K562 (cell line): ENCODE data around the gene BLTP2. TPM values are rescaled to one million over a fixed set of nuclear protein-coding genes. Genes with fewer than 3 reads are reported as not detected.

Source experiments
- CEBPG ChIP-seq, 3 experiments: fragments of 200-800 bp in 1 of 3; sonication (Bioruptor generic) in 1 of 3; sonication (generic) in 1 of 3; formaldehyde crosslinking in 1 of 3; IDR thresholded peaks in 2 of 3; conservative IDR thresholded peaks in 1 of 3; 2 replicates each; pipeline versions ENCODE4 v1.6.1 to v1.8.0; 2016 to 2022; ENCODE audit warnings: missing compliant biosample characterization in 2 of 3, missing genetic modification characterization in 2 of 3, mild to moderate bottlenecking in 1 of 3, missing genetic modification reagents in 1 of 3
- PHF8 ChIP-seq: fragments of 200-600 bp; sonication (generic); IDR thresholded peaks from 2 replicates; pipeline ENCODE4 v1.6.1; 2012; ENCODE audit warnings: mixed run types, mild to moderate bottlenecking, inconsistent platforms, low read length, moderate library complexity, borderline replicate concordance
- RBM39 ChIP-seq: fragments of 200-400 bp; formaldehyde crosslinking; optimal IDR thresholded peaks from 2 replicates; pipeline ENCODE3; 2018; ENCODE audit warnings: low read depth, low read length
- SLC30A9 ChIP-seq: fragments of 250-450 bp; sonication (Bioruptor Pico); IDR thresholded peaks from 2 replicates; pipeline ENCODE4 v1.8.0; 2022; ENCODE audit warnings: mild to moderate bottlenecking, moderate library complexity
- ZNF274 ChIP-seq: IDR thresholded peaks from 2 replicates; pipeline ENCODE4 v1.6.1; 2011; ENCODE audit warnings: low read depth, mild to moderate bottlenecking, low read length, moderate library complexity, borderline replicate concordance
- ZNF668 ChIP-seq: fragments of 250-450 bp; sonication (Bioruptor Pico); IDR thresholded peaks from 2 replicates; pipeline ENCODE4 v1.8.0; 2022; ENCODE audit warnings: mild to moderate bottlenecking, inconsistent platforms
- polyA plus RNA-seq, 8 experiments: library from polyadenylated mRNA; depleted of rRNA in 4 of 8; stranded (reverse) in 5 of 8; unstranded in 3 of 8; fragments of >200 nt; fragmentation: Nextera tagmentation in 2 of 8; fragmentation: Illumina TruSeq in 1 of 8; extraction: Ambion mirVana in 2 of 8; extraction: Trizol in 1 of 8; gene quantifications; 2 replicates each; pipeline versions ENCODE4 v1.2.1 to v1.2.3, GENCODE V29; 2011 to 2014; ENCODE audit warnings: inconsistent platforms in 1 of 8, missing spikeins in 1 of 8
- total RNA-seq, 7 experiments: library from RNA; depleted of rRNA in 6 of 7; stranded (reverse); fragments of >200 nt in 6 of 7; fragmentation: Illumina TruSeq in 2 of 7; extraction: Trizol in 2 of 7; gene quantifications; 2 replicates each; pipeline versions ENCODE4 v1.2.1 to v1.2.3, GENCODE V29; 2011 to 2021; ENCODE audit warnings: low replicate concordance in 1 of 7
- TF ChIP-seq, protein P1 (sequence below): sonication (generic); formaldehyde crosslinking; IDR thresholded peaks from 2 replicates; pipeline ENCODE4 v1.8.1; 2023; ENCODE audit warnings: missing genetic modification reagents, mild to moderate bottlenecking, borderline replicate concordance

Gene BLTP2
- total and polyA plus RNA-seq, 9 of the 15 experiments (the other 6 are each of a cell fraction or from before 2014, with no cell fraction given) = 14.7 to 174 (median 103) TPM

GRCh38 chr17:28598389-28598788 lies 46.6 kb downstream of the BLTP2 start (continued):
- TF ChIP-seq, protein P1, sequence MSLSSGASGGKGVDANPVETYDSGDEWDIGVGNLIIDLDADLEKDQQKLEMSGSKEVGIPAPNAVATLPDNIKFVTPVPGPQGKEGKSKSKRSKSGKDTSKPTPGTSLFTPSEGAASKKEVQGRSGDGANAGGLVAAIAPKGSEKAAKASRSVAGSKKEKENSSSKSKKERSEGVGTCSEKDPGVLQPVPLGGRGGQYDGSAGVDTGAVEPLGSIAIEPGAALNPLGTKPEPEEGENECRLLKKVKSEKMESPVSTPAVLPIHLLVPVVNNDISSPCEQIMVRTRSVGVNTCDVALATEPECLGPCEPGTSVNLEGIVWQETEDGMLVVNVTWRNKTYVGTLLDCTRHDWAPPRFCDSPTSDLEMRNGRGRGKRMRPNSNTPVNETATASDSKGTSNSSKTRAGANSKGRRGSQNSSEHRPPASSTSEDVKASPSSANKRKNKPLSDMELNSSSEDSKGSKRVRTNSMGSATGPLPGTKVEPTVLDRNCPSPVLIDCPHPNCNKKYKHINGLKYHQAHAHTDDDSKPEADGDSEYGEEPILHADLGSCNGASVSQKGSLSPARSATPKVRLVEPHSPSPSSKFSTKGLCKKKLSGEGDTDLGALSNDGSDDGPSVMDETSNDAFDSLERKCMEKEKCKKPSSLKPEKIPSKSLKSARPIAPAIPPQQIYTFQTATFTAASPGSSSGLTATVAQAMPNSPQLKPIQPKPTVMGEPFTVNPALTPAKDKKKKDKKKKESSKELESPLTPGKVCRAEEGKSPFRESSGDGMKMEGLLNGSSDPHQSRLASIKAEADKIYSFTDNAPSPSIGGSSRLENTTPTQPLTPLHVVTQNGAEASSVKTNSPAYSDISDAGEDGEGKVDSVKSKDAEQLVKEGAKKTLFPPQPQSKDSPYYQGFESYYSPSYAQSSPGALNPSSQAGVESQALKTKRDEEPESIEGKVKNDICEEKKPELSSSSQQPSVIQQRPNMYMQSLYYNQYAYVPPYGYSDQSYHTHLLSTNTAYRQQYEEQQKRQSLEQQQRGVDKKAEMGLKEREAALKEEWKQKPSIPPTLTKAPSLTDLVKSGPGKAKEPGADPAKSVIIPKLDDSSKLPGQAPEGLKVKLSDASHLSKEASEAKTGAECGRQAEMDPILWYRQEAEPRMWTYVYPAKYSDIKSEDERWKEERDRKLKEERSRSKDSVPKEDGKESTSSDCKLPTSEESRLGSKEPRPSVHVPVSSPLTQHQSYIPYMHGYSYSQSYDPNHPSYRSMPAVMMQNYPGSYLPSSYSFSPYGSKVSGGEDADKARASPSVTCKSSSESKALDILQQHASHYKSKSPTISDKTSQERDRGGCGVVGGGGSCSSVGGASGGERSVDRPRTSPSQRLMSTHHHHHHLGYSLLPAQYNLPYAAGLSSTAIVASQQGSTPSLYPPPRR (CRISPR knock-in tag) = 0 out of 2 replicates have a peak, but pooled peaks have one; percentile 36
- TF ChIP-seq ZNF668 (CRISPR knock-in tag) = no peak
- no peak for TF ChIP-seq PHF8
- no peak for TF ChIP-seq ZNF274
- peak; percentile 3; the same call in 1 of the 2 replicates for TF ChIP-seq CEBPG (CRISPR knock-in tag; IDR thresholded peaks at IDR 0.05)
- no peak for TF ChIP-seq CEBPG (tag; conservative IDR thresholded peaks at IDR 0.05 in 1 of 2, IDR thresholded peaks at IDR 0.05 in 1 of 2)
- TF ChIP-seq RBM39 = peak; percentile 76
- 0 out of 2 replicates have a peak, but pooled peaks have one; percentile 37 for TF ChIP-seq SLC30A9 (CRISPR knock-in tag)
